ENCODE data around the gene PPP4C.

The PPP4C gene

GRCh38 chr16:30077656-30078055 is 1.9 kb downstream of the PPP4C start:
- peaks cover 41% of the 10 kb centered on the region for H3K36me3 ChIP-seq (replicated peaks; ENCODE audit: low read depth, low read length)

GRCh38 chr16:30078744-30079143 is 3.0 kb downstream of the PPP4C start:
- H3K79me2 ChIP-seq (ENCODE audit: low read length): peaks cover 42% of the 10 kb centered on the region
- TF ChIP-seq EZH2phosphoT487 (IDR thresholded peaks at IDR 0.05; ENCODE audit: low read depth) (no peak), CTCF (IDR thresholded peaks at IDR 0.05; ENCODE audit: low read depth, low read length) (no peak)
- peaks cover 16% of the 10 kb centered on the region for H3K4me1 ChIP-seq (ENCODE audit: low read length)
- H3K27me3 ChIP-seq (ENCODE audit: low read depth, low read length): no peaks in the 10 kb centered on the region
- H3K4me2 ChIP-seq (ENCODE audit: low read length): no peak overlapping the region
- H3K9ac ChIP-seq (ENCODE audit: low read length): no peak overlapping the region
- peaks cover 50% of the 10 kb centered on the region for H3K36me3 ChIP-seq (replicated peaks; ENCODE audit: low read depth, low read length)
- no peak overlapping the region for H2AFZ ChIP-seq (ENCODE audit: low read depth, low read length)
- H3K9me3 ChIP-seq (ENCODE audit: insufficient read depth, low read length): no peaks in the 10 kb centered on the region
- H3K27ac ChIP-seq (ENCODE audit: low read length): no peak overlapping the region
- H3K4me3 ChIP-seq (ENCODE audit: low read length): no peak overlapping the region
- H4K20me1 ChIP-seq (ENCODE audit: insufficient read depth, low read length): peaks cover 9% of the 10 kb centered on the region

More at GRCh38 chr16:30077656-30078055, 1.9 kb downstream of the PPP4C start:
- no peak overlapping the region for H3K4me3 ChIP-seq (ENCODE audit: low read length)
- no peak overlapping the region for H2AFZ ChIP-seq (ENCODE audit: low read depth, low read length)
- no peak overlapping the region for H3K4me2 ChIP-seq (ENCODE audit: low read length)
- H3K4me1 ChIP-seq (ENCODE audit: low read length): peaks cover 16% of the 10 kb centered on the region
- no peak overlapping the region for H3K9ac ChIP-seq (ENCODE audit: low read length)
- H3K27ac ChIP-seq (ENCODE audit: low read length): no peak overlapping the region
- TF ChIP-seq CTCF (IDR thresholded peaks at IDR 0.05; ENCODE audit: low read depth, low read length): no peak
- no peak for TF ChIP-seq EZH2phosphoT487 (IDR thresholded peaks at IDR 0.05; ENCODE audit: low read depth)
- peaks cover 42% of the 10 kb centered on the region for H3K79me2 ChIP-seq (ENCODE audit: low read length)
- H3K27me3 ChIP-seq (ENCODE audit: low read depth, low read length): no peaks in the 10 kb centered on the region
- H4K20me1 ChIP-seq (ENCODE audit: insufficient read depth, low read length): peaks cover 9% of the 10 kb centered on the region
- H3K9me3 ChIP-seq (ENCODE audit: insufficient read depth, low read length): no peaks in the 10 kb centered on the region

GRCh38 chr16:30079480-30079879 is 3.7 kb downstream of the PPP4C start:
- H3K79me2 ChIP-seq (ENCODE audit: low read length): peaks cover 42% of the 10 kb centered on the region

GRCh38 chr16:30082545-30083090 is 6.8 kb downstream of the PPP4C start:
- H3K79me2 ChIP-seq (ENCODE audit: low read length): peaks cover 22% of the 10 kb centered on the region
- H3K9me3 ChIP-seq (ENCODE audit: insufficient read depth, low read length): no peaks in the 10 kb centered on the region
- H3K27me3 ChIP-seq (ENCODE audit: low read depth, low read length): no peaks in the 10 kb centered on the region
- no peak overlapping the region for H2AFZ ChIP-seq (ENCODE audit: low read depth, low read length)
- H3K9ac ChIP-seq (ENCODE audit: low read length): no peak overlapping the region
- peaks cover 64% of the 10 kb centered on the region for H3K36me3 ChIP-seq (replicated peaks; ENCODE audit: low read depth, low read length)
- TF ChIP-seq CTCF (IDR thresholded peaks at IDR 0.05; ENCODE audit: low read depth, low read length): peak; percentile 16; the same call in 1 of the 2 replicates
- no peak for TF ChIP-seq EZH2phosphoT487 (IDR thresholded peaks at IDR 0.05; ENCODE audit: low read depth)
- no peak overlapping the region for H3K27ac ChIP-seq (ENCODE audit: low read length)
- H3K4me3 ChIP-seq (ENCODE audit: low read length): no peak overlapping the region
- H3K4me1 ChIP-seq (ENCODE audit: low read length): no peaks in the 10 kb centered on the region
- H3K4me2 ChIP-seq (ENCODE audit: low read length): no peak overlapping the region
- no peaks in the 10 kb centered on the region for H4K20me1 ChIP-seq (ENCODE audit: insufficient read depth, low read length)

More at GRCh38 chr16:30079480-30079879, 3.7 kb downstream of the PPP4C start:
- Histone ChIP-seq H3K27ac (ENCODE audit: low read length) (no peak overlapping the region), H3K9me3 (ENCODE audit: insufficient read depth, low read length) (no peaks in the 10 kb centered on the region), H3K4me2 (ENCODE audit: low read length) (no peak overlapping the region), H4K20me1 (ENCODE audit: insufficient read depth, low read length) (peaks cover 9% of the 10 kb centered on the region), H3K4me3 (ENCODE audit: low read length) (no peak overlapping the region), H3K36me3 (replicated peaks; ENCODE audit: low read depth, low read length) (peaks cover 51% of the 10 kb centered on the region), H3K9ac (ENCODE audit: low read length) (no peak overlapping the region), H3K4me1 (ENCODE audit: low read length) (peaks cover 16% of the 10 kb centered on the region), H2AFZ (ENCODE audit: low read depth, low read length) (no peak overlapping the region), H3K27me3 (ENCODE audit: low read depth, low read length) (no peaks in the 10 kb centered on the region)
- no peak for TF ChIP-seq CTCF (IDR thresholded peaks at IDR 0.05; ENCODE audit: low read depth, low read length)
